HCT116 (cell line): ENCODE measurements around the gene CCNA2. TPM values are rescaled to one million over a fixed set of nuclear protein-coding genes. Genes with fewer than 3 reads are reported as not detected.

Experiments
- ATAC-seq: fragments of 200-7000 bp; cut with Tn5 transposase; 2 replicates; pipeline ENCODE4 v1.9.1; 2020; ENCODE audit warnings: mild to moderate bottlenecking, moderate library complexity
- BruUV-seq: library from RNA; stranded (reverse); fragments of 400-500 nt; replicated peaks from 2 replicates; lab custom pipeline; 2021; lab: Mats Ljungman, UMichigan
- CTCF ChIA-PET: fragments of 300-600 bp; sonication (Branson Sonifier 250); formaldehyde crosslinking; loops from one replicate; lab custom pipeline; 2021; ENCODE audit warnings: antibody characterized with exemption; lab: Charles Lee
- POLR2A ChIA-PET: fragments of 300-600, 350-600 bp; sonication (Branson Sonifier 250); formaldehyde crosslinking; loops from one replicate; lab custom pipeline; 2021; ENCODE audit warnings: antibody characterized with exemption; lab: Charles Lee
- RAD21 ChIA-PET, 2 experiments: fragments of 300-600 bp; sonication (Branson Sonifier 250); formaldehyde crosslinking; loops; one replicate each; lab custom pipeline; 2023; ENCODE audit warnings: low total read pairs in 2 of 2; ENCODE audit not compliant: uncharacterized antibody in 2 of 2, unreplicated experiment in 2 of 2, low non-redundant PET in 1 of 2; lab: Charles Lee
- DNase-seq: peaks from one replicate; pipeline ENCODE4 v3.0.0-alpha.2; 2010; ENCODE audit warnings: low read depth, low spot score
- H2AFZ ChIP-seq: fragments of 200-600 bp; shearing (Covaris generic), sonication (generic); 2 replicates; pipeline ENCODE4 v1.6.1; 2017; ENCODE audit warnings: low read depth, mixed run types, mixed read lengths, antibody characterized with exemption, low read length; ENCODE audit not compliant: poor library complexity, severe bottlenecking
- H3K27ac ChIP-seq: 2 replicates; pipeline ENCODE4 v1.5.1; 2012; ENCODE audit warnings: low read depth, low read length
- H3K27me3 ChIP-seq: fragments of 200-600 bp; sonication (generic); 2 replicates; pipeline ENCODE4 v1.6.1; 2016; ENCODE audit warnings: mixed run types, low read length, mixed read lengths; ENCODE audit not compliant: insufficient read depth
- H3K36me3 ChIP-seq, 2 experiments: fragments of 200-500 bp in 1 of 2; fragments of 200-600 bp in 1 of 2; sonication (Bioruptor generic) in 1 of 2; sonication (generic) in 1 of 2; 2 replicates each; pipeline versions ENCODE4 v1.5.1 to v1.6.1; 2014 to 2016; ENCODE audit warnings: low read length in 2 of 2, inconsistent platforms in 1 of 2, mixed read lengths in 1 of 2, mixed run types in 1 of 2; ENCODE audit not compliant: insufficient read depth in 2 of 2, control insufficient read depth in 1 of 2
- H3K4me1 ChIP-seq, 2 experiments: fragments of 200-600 bp in 1 of 2; sonication (generic) in 1 of 2; 2 replicates each; pipeline versions ENCODE4 v1.5.1 to v1.6.1; 2012 to 2017; ENCODE audit warnings: low read length in 2 of 2, inconsistent platforms in 1 of 2, mild to moderate bottlenecking in 1 of 2, mixed read lengths in 1 of 2, mixed run types in 1 of 2, moderate library complexity in 1 of 2; ENCODE audit not compliant: insufficient read depth in 2 of 2, control insufficient read depth in 1 of 2
- H3K4me2 ChIP-seq: fragments of 200-600 bp; sonication (generic); 2 replicates; pipeline ENCODE4 v1.6.1; 2017; ENCODE audit warnings: mixed run types, low read length, mixed read lengths
- H3K4me3 ChIP-seq, 2 experiments: fragments of 200-600 bp in 1 of 2; sonication (generic) in 1 of 2; replicated peaks in 1 of 2; 2 replicates each; pipeline ENCODE4 v1.5.1; 2011 to 2016; ENCODE audit warnings: low read length in 2 of 2, control low read depth in 1 of 2, low read depth in 1 of 2, mild to moderate bottlenecking in 1 of 2, mixed read lengths in 1 of 2, mixed run types in 1 of 2
- H3K79me2 ChIP-seq: fragments of 200-600 bp; sonication (generic); 2 replicates; pipeline ENCODE4 v1.6.1; 2017; ENCODE audit warnings: mild to moderate bottlenecking, mixed run types, low read length, moderate library complexity, mixed read lengths; ENCODE audit not compliant: insufficient read depth
- H3K9ac ChIP-seq: fragments of 200-600 bp; sonication (generic); 2 replicates; pipeline ENCODE4 v1.6.1; 2016; ENCODE audit warnings: low read length, mixed read lengths
- H3K9me2 ChIP-seq: fragments of 200-600 bp; sonication (generic), shearing (Covaris generic); 2 replicates; pipeline ENCODE4 v1.6.1; 2017; ENCODE audit warnings: mixed run types, mild to moderate bottlenecking, moderate library complexity; ENCODE audit not compliant: insufficient read depth
- H3K9me3 ChIP-seq, 2 experiments: fragments of 200-500 bp in 1 of 2; fragments of 200-600 bp in 1 of 2; sonication (Bioruptor generic) in 1 of 2; sonication (generic) in 1 of 2; 2 replicates each; pipeline ENCODE4 v1.6.1; 2014 to 2017; ENCODE audit warnings: low read length in 2 of 2, mixed read lengths in 2 of 2, inconsistent platforms in 1 of 2, low read depth in 1 of 2, mild to moderate bottlenecking in 1 of 2, mixed run types in 1 of 2, moderate library complexity in 1 of 2; ENCODE audit not compliant: control insufficient read depth in 1 of 2, insufficient read depth in 1 of 2
- H4K20me1 ChIP-seq: fragments of 200-600 bp; sonication (generic), shearing (Covaris generic); 2 replicates; pipeline ENCODE4 v1.6.1; 2017; ENCODE audit warnings: mixed run types, mild to moderate bottlenecking, moderate library complexity; ENCODE audit not compliant: insufficient read depth
- EZH2phosphoT487 ChIP-seq: fragments of 200-600 bp; IDR thresholded peaks from 2 replicates; pipeline ENCODE4 v1.6.1; 2018; ENCODE audit warnings: antibody characterized with exemption, borderline replicate concordance
- FOSL1 ChIP-seq: IDR thresholded peaks from 2 replicates; pipeline ENCODE4 v1.6.1; 2012; ENCODE audit warnings: low read depth
- MAX ChIP-seq: IDR thresholded peaks from 2 replicates; pipeline ENCODE4 v1.6.1; 2012
- POLR2A ChIP-seq: IDR thresholded peaks from 2 replicates; pipeline ENCODE4 v1.7.0; 2011; ENCODE audit warnings: borderline replicate concordance; ENCODE audit not compliant: insufficient read depth, insufficient read length; ENCODE audit errors: extremely low read depth
- REST ChIP-seq: IDR thresholded peaks from 2 replicates; pipeline ENCODE4 v1.6.1; 2012; ENCODE audit warnings: low read depth
- SIN3A ChIP-seq: IDR thresholded peaks from 2 replicates; pipeline ENCODE4 v1.6.1; 2012; ENCODE audit warnings: low read depth
- TCF7L2 ChIP-seq: IDR thresholded peaks from 2 replicates; pipeline ENCODE4 v1.7.0; 2011; ENCODE audit warnings: borderline replicate concordance, inconsistent platforms; ENCODE audit not compliant: insufficient read depth, insufficient read length; ENCODE audit errors: extremely low read depth
- YY1 ChIP-seq: IDR thresholded peaks from 2 replicates; pipeline ENCODE4 v1.6.1; 2011; ENCODE audit warnings: low read length, low read depth, moderate library complexity, mild to moderate bottlenecking; ENCODE audit not compliant: insufficient replicate concordance; ENCODE audit errors: extremely low read depth
- ZBTB33 ChIP-seq: IDR thresholded peaks from 2 replicates; pipeline ENCODE4 v1.6.1; 2011; ENCODE audit warnings: mild to moderate bottlenecking, low read length, moderate library complexity; ENCODE audit not compliant: insufficient replicate concordance; ENCODE audit errors: extremely low read depth
- ZFX ChIP-seq: fragments of 450-650 bp; IDR thresholded peaks from 2 replicates; pipeline ENCODE4 v1.6.1; 2017
- ZNF274 ChIP-seq: fragments of 200-500 bp; sonication (Bioruptor generic); IDR thresholded peaks from 2 replicates; pipeline ENCODE4 v1.6.1; 2014; ENCODE audit warnings: mild to moderate bottlenecking, low read depth, low read length, inconsistent platforms
- intact Hi-C: fragments of 100-400 bp; cut with micrococcal nuclease; formaldehyde crosslinking; loops from 2 replicates; pipeline ENCODE4 v1.10.0; 2022
- total RNA-seq: library from RNA; stranded (reverse); gene quantifications from one replicate; pipeline ENCODE4 v1.2.1, GENCODE V29; 2021; ENCODE audit not compliant: unreplicated experiment

CCNA2 gene
- total RNA-seq, 1 experiment from 2014 or later, result 75.4 TPM

- intact Hi-C loops, result no loop called here
- BruUV-seq, result no TSS peak
- POLR2A ChIA-PET, result no interaction called here
- TF ChIP-seq EZH2phosphoT487 (no peak), ZFX (no peak)
- Histone ChIP-seq H3K9me2 (no peaks in the 10 kb centered on the region), H3K9ac (no peak overlapping the region), H4K20me1 (peaks cover 20% of the 10 kb centered on the region; the same call in 1 of the 2 replicates), H3K4me3 (no peak overlapping the region), H3K4me1 (peaks cover 0 to 8% of the 10 kb centered on the region in 2 experiments; a peak in 2 of 4 replicates), H3K4me2 (no peak overlapping the region), H3K9me3 (no peaks in the 10 kb centered on the region), H3K36me3 (peaks cover 71 to 74% of the 10 kb centered on the region in 2 experiments), H3K27me3 (no peaks in the 10 kb centered on the region), H3K79me2 (peaks cover 97% of the 10 kb centered on the region), H3K27ac (no peak overlapping the region), H2AFZ (no peak overlapping the region)
- DNase-seq (no peak), ATAC-seq (no peak)
- RAD21 ChIA-PET, result no interaction called here
- CTCF ChIA-PET, result no interaction called here
These were observed 5.5 kb downstream of the CCNA2 start for GRCh38 chr4:121818215-121818614.

- RAD21 ChIA-PET, result no interaction called here
- DNase-seq (no peak), ATAC-seq (no peak)
- H3K4me2 ChIP-seq, result no peak overlapping the region
- TF ChIP-seq SIN3A (no peak), YY1 (no peak), ZNF274 (no peak), POLR2A (no peak), FOSL1 (no peak), REST (no peak), TCF7L2 (no peak), ZBTB33 (no peak), MAX (no peak)
- H3K27me3 ChIP-seq, result no peaks in the 10 kb centered on the region
- peaks cover 0 to 8% of the 10 kb centered on the region in 2 experiments; a peak in 2 of 4 replicates for H3K4me1 ChIP-seq
- no peaks in the 10 kb centered on the region for H3K9me3 ChIP-seq
- H4K20me1 ChIP-seq, result peaks cover 20% of the 10 kb centered on the region; the same call in 1 of the 2 replicates
- no peak overlapping the region for H2AFZ ChIP-seq
- peaks cover 92% of the 10 kb centered on the region for H3K79me2 ChIP-seq
- peaks cover 74 to 78% of the 10 kb centered on the region in 2 experiments for H3K36me3 ChIP-seq
- H3K27ac ChIP-seq, result no peak overlapping the region
- no TSS peak for BruUV-seq
- intact Hi-C loops, result no loop called here
- CTCF ChIA-PET, result no interaction called here
- POLR2A ChIA-PET, result no interaction called here
- H3K9ac ChIP-seq, result no peak overlapping the region
- no peaks in the 10 kb centered on the region for H3K9me2 ChIP-seq
- H3K4me3 ChIP-seq, result no peak overlapping the region
These were observed 6.0 kb downstream of the CCNA2 start for GRCh38 chr4:121817701-121818100.
